D721Med (cell line): ENCODE results near the gene MARCHF3.
A peak's percentile ranks its signal among the peaks of the same experiment; 100 is the strongest.

Experiments
- DNase-seq: peaks from one replicate; pipeline ENCODE4 v3.0.0; 2011; ENCODE audit warnings: low spot score; ENCODE audit not compliant: insufficient read length
- FAIRE-seq: peaks from 2 replicates; lab custom pipeline; 2011; peaks lifted over from hg19 to GRCh38; lab: Jason Lieb, UNC
- TF ChIP-seq, protein P1 (sequence below): IDR thresholded peaks from 2 replicates; pipeline ENCODE4 v1.5.1; 2012; ENCODE audit warnings: mild to moderate bottlenecking, control low read depth; ENCODE audit not compliant: insufficient read depth; ENCODE audit errors: missing control alignments

Gene MARCHF3

DNA sequence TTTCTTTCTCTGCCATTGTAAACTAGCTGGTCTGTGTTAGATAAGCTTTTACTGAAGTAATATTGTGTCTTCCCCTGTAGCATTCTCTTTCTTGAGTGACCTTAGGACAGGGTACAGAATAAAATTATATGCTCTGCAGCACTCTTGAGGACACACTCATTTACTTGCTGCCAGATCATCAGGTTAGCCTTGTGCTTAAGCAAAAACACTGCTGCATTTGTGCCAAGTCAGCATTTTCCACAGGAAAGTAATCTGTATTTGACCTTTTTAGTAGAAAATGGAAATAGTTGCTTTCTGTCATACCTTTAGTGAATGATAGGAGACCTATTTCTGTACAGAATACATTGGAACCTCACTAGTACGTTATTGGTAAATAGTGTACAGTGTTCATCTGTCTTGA lies 199.2 kb downstream of the MARCHF3 start:
- DNase-seq (no peak), FAIRE-seq (peak; percentile 25)
- TF ChIP-seq, protein P1, sequence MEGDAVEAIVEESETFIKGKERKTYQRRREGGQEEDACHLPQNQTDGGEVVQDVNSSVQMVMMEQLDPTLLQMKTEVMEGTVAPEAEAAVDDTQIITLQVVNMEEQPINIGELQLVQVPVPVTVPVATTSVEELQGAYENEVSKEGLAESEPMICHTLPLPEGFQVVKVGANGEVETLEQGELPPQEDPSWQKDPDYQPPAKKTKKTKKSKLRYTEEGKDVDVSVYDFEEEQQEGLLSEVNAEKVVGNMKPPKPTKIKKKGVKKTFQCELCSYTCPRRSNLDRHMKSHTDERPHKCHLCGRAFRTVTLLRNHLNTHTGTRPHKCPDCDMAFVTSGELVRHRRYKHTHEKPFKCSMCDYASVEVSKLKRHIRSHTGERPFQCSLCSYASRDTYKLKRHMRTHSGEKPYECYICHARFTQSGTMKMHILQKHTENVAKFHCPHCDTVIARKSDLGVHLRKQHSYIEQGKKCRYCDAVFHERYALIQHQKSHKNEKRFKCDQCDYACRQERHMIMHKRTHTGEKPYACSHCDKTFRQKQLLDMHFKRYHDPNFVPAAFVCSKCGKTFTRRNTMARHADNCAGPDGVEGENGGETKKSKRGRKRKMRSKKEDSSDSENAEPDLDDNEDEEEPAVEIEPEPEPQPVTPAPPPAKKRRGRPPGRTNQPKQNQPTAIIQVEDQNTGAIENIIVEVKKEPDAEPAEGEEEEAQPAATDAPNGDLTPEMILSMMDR: no peak

- FAIRE-seq (no peak), DNase-seq (no peak)
- TF ChIP-seq, protein P1: no peak
Measured at GRCh38 chr5:126830061-126830460, 200.3 kb downstream of the MARCHF3 start.

DNA sequence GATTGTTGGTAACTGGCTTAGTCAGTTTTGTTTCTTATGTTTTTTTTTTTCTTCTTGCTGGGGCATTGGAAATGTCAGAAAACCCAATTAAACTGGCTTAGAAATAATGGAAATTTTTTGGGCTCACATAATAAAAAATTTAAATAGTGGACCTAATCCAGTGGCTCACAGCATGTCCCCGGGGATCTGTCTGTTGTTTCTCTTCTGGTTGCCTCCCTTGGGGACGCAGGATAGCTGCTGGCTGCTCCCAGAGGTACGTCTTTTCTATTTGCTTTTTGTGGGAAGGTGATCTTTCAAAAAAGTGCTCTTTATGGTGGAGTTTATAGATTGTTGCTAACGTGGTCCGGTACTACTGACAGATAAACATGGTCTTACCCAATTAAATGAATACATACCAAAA lies 201.3 kb downstream of the MARCHF3 start:
- FAIRE-seq (no peak), DNase-seq (no peak)

GRCh38 chr5:126826619-126827215 lies 203.6 kb downstream of the MARCHF3 start:
- no peak for DNase-seq
- no peak for FAIRE-seq
- TF ChIP-seq, protein P1: no peak

More for the DNA sequence above, 201.3 kb downstream of the MARCHF3 start:
- TF ChIP-seq, protein P1: no peak

DNA sequence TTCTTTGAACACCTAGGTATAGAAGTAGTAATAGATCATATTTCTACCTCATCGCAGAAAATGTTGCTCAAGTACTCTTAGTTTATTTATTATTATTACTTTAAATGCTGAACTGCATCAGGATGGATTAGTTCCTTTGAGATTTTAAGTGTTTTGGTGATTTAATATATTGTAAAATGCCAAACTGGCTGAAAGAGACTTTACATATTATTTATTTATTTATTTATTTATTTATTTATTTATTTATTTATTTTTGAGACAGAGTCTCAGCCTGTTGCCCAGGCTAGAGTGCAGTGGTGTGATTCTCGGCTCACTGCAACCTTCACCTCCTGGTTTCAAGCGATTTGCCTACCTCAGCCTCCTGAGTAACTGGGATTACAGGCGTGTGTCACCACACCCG lies 211.1 kb downstream of the MARCHF3 start:
- TF ChIP-seq, protein P1: no peak
- FAIRE-seq (no peak), DNase-seq (no peak)

DNA sequence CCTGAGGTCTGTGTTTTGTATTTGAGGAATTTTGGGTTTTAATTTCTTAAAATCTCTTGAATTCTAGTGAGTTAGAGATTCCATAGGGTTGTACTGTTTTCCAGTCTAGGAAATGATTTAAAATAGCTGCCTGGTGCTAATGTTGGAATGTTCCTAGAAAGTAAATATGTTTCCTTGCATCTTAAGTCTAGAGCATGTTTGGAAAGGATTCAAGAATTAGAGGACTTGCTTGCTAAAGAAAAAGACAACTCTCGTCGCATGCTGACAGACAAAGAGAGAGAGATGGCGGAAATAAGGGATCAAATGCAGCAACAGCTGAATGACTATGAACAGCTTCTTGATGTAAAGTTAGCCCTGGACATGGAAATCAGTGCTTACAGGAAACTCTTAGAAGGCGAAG lies 211.6 kb downstream of the MARCHF3 start:
- peak; percentile 38 for FAIRE-seq
- TF ChIP-seq, protein P1: no peak
- no peak for DNase-seq
